SU-DHL-6 (cell line): ENCODE measurements around the gene GSTO2.

Experiments
- CTCF ChIP-seq: fragments of 200-600 bp; sonication (generic); IDR thresholded peaks from one replicate; pipeline ENCODE4 v1.5.1; 2017; ENCODE audit warnings: antibody characterized with exemption, mild to moderate bottlenecking, low read length, moderate library complexity; ENCODE audit not compliant: insufficient read depth, poor library complexity, severe bottlenecking
- EZH2phosphoT487 ChIP-seq: fragments of 200-600 bp; sonication (generic), shearing (Covaris generic); conservative IDR thresholded peaks from 2 replicates; pipeline ENCODE4 v1.6.1; 2018; ENCODE audit warnings: mild to moderate bottlenecking, antibody characterized with exemption, low read length, moderate library complexity, mixed read lengths

GRCh38 chr10:104293011-104293410 lies 24.0 kb downstream of the GSTO2 start:
- no peak for TF ChIP-seq CTCF
- no peak for TF ChIP-seq EZH2phosphoT487
